Measurements from ENCODE around the gene PAFAH1B2.

PAFAH1B2 gene

GRCh38 chr11:117225553-117226170 lies 81.6 kb downstream of the PAFAH1B2 start:
- DNase-seq = no peak
